GM13976 (cell line): Measurements from ENCODE around the gene SLC39A11.

ENCODE experiments used
- DNase-seq: peaks from one replicate; pipeline ENCODE4 v3.0.0; 2012; ENCODE audit warnings: low spot score
- in situ Hi-C: fragments of 300-500 bp; cut with MboI; formaldehyde crosslinking; loops from one replicate; pipeline ENCODE4 v1.12.0; 2022; ENCODE audit warnings: low sequenced_read_pairs, mixed read lengths, inconsistent platforms; ENCODE audit not compliant: unreplicated experiment
- TF ChIP-seq, protein P1 (sequence below): IDR thresholded peaks from 2 replicates; pipeline ENCODE4 v1.5.1; 2012; ENCODE audit warnings: borderline replicate concordance, mild to moderate bottlenecking; ENCODE audit not compliant: insufficient read depth; ENCODE audit errors: extremely low read depth, missing control alignments, control extremely low read depth

The SLC39A11 gene

DNA sequence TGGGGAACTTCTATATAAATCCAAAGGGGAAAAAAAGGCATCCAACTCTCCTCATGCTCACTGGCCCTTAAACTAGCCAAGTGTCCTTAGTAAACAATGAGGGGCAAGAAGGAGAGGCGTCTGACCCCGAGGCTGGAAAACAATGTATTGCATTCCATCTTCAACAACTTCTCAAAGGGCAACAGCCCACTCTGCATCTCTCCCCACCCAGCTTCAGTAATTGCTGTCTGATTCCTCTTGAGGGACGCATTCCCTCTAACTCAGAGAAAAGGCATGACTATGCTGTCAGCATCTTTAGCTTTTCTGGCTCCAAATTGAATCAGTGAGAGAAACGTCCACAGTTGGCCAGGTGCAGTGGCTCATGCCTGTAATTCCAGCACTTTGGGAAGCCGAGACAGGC lies 145.8 kb downstream of the SLC39A11 start:
- in situ Hi-C loops, result no loop called here
- TF ChIP-seq, protein P1, sequence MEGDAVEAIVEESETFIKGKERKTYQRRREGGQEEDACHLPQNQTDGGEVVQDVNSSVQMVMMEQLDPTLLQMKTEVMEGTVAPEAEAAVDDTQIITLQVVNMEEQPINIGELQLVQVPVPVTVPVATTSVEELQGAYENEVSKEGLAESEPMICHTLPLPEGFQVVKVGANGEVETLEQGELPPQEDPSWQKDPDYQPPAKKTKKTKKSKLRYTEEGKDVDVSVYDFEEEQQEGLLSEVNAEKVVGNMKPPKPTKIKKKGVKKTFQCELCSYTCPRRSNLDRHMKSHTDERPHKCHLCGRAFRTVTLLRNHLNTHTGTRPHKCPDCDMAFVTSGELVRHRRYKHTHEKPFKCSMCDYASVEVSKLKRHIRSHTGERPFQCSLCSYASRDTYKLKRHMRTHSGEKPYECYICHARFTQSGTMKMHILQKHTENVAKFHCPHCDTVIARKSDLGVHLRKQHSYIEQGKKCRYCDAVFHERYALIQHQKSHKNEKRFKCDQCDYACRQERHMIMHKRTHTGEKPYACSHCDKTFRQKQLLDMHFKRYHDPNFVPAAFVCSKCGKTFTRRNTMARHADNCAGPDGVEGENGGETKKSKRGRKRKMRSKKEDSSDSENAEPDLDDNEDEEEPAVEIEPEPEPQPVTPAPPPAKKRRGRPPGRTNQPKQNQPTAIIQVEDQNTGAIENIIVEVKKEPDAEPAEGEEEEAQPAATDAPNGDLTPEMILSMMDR, result no peak
- DNase-seq, result no peak

DNA sequence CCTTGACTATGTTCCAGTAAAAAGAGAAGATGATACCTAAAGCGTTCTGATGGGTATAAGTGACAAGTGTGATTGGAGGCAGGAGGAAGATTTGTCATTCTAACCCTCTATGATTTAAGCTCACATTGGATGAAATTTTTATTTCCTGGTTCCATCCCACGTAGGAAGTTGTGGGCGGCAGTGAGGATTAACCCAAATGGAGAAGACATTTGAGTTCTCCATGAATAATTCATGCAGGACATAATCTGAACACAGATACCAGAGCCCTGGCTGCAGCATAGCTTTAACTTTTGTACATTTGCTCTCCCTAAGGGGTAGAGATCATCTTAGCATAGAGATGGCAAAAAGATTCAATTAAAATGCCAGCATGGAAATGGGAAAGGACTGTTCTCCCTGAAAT lies 146.3 kb downstream of the SLC39A11 start:
- in situ Hi-C loops, result no loop called here
- DNase-seq, result no peak
- TF ChIP-seq, protein P1, result no peak

DNA sequence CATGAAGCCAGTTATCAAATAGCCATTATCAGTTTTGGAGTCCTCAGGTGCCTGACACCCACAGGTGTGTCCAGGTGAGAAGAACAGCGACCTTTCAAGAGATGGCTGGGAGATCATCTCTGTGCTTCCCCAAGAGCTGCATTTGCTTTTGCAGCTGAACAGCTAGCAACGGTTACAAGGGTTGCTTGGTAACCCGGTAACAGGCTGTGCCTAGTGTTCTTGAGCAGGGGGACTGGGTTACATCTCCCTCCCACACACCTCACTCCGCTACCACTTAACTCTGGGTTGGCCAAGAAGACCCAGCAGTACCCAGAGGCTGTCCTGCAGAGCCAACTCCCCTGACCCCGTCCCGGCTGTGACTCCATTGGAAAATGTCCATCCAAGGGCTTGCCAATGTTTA lies 147.0 kb downstream of the SLC39A11 start:
- in situ Hi-C loops, result no loop called here
- TF ChIP-seq, protein P1, result no peak
- DNase-seq, result no peak

DNA sequence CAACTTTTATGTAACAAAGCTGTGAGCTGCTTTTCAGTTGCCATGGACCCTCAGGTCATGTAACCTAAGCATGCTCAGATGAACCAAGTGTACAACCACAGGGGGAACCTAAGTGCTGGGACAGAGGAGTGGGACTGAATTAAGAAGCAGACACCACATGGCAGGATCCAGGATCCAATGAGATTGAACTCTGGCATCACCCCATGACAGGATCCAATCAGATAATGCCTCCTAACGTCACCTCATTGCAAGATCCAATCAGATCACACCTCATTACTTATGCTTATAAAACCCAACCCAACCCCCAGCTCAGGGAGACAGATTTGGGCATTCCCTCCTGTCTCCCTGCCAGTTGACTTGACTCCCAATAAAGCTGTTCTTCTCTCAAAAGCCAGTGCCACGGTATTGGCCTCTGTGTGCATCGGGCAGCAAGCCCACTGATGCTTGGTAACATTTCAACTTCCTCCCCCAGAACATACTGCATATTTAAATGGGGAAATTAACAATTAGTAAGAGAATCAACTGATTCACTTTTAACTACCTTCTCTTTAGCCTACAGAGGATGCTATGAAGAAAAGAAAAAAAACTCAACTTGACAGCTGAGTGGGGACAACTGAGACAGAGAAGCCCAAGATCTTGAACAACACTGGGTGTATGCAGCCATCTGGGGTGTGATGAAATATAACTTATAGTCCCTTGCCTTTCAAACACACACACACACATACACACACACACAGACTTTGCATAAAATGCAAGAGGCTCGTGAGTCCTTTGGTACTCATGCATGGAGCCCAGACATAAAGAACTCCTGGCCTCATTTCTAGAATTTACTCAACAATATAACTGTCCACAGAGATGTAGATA lies 148.4 kb downstream of the SLC39A11 start:
- DNase-seq, result no peak
- TF ChIP-seq, protein P1, result no peak
- in situ Hi-C loops, result no loop called here

DNA sequence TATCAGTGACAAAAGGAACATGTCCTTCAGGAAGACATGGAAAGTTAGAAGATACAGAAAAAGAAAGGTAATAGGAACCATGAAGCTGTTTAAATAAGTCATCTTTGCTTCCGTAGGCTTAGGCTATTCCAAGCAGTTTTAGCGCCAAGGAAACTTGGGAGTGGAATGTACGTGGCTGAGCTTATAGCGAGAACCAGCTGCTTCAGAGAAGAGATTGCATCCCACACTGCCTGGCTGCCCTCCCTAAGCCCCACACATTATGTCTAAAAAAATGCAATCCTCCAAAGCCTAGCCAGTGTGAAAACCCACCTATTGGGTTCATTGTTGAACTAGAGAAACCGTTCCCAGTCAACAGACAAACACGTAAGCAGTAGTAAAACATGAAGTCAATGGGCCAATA lies 149.9 kb downstream of the SLC39A11 start:
- in situ Hi-C loops, result no loop called here
- TF ChIP-seq, protein P1, result no peak
- DNase-seq, result no peak

DNA sequence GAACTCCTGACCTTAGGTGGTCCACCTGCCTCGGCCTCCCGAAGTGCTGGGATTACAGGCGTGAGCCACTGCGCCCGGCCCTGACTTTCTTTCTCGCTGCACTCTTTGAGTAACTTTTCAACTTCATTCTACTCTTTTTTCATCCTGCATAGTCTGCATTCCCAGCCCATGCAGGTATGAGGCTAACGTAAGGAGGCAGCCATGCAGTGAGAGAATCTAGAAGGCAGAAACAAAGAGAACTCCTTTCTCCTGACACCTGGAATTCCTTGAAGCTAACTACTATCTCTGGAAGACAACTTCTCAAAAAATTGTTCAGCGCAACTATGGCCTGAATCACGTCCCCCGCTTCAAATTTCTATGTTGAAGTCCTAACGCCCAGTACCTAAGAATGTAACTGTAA lies 152.0 kb downstream of the SLC39A11 start:
- TF ChIP-seq, protein P1, result no peak
- in situ Hi-C loops, result no loop called here
- DNase-seq, result no peak
